Stomach (tissue), 9 donors: ENCODE data around the gene CHST12. TPM values are rescaled to one million over a fixed set of nuclear protein-coding genes. Genes with fewer than 3 reads are reported as not detected.
"Not testable (repeated sequence)": the region's sequence is repeated elsewhere in the genome, so short reads cannot be mapped to it uniquely, and the experiment has no call there.

ENCODE experiments used
- DNase-seq, 2 donors: peaks; one replicate each; pipeline versions ENCODE4 v3.0.0 to v3.0.0-alpha.2; 2013 to 2019
- H3K27ac ChIP-seq, 5 donors: fragments of 200-600 bp in 4 of 5; sonication (generic) in 4 of 5; one replicate each; pipeline ENCODE4 v1.5.1; 2013 to 2019; ENCODE audit warnings: mild to moderate bottlenecking in 1 of 5, moderate library complexity in 1 of 5
- H3K27me3 ChIP-seq, 3 donors: fragments of 200-600 bp; sonication (generic); one replicate each; pipeline ENCODE4 v1.5.1; 2017 to 2019; ENCODE audit warnings: mixed run types in 1 of 3
- H3K36me3 ChIP-seq, 4 donors: fragments of 200-600 bp; sonication (generic); 1 replicate in 3 of 4; 2 replicates in 1 of 4; pipeline ENCODE4 v1.5.1; 2016 to 2019
- H3K4me1 ChIP-seq, 4 donors: fragments of 200-600 bp; sonication (generic); one replicate each; pipeline ENCODE4 v1.5.1; 2016 to 2019
- H3K4me3 ChIP-seq, 4 donors: fragments of 200-600 bp; sonication (generic) in 3 of 4; one replicate each; pipeline ENCODE4 v1.5.1; 2016 to 2019; ENCODE audit warnings: mild to moderate bottlenecking in 1 of 4
- H3K9me3 ChIP-seq, 4 donors: fragments of 200-600 bp; sonication (generic); one replicate each; pipeline ENCODE4 v1.5.1; 2016 to 2019
- CTCF ChIP-seq, 7 experiments: fragments of 450-650 bp in 4 of 7; fragments of 200-600 bp in 3 of 7; sonication (generic) in 3 of 7; IDR thresholded peaks; one replicate each; pipeline ENCODE4 v1.5.1; 2016 to 2019; ENCODE audit warnings: antibody characterized with exemption in 7 of 7, control low read depth in 2 of 7, mild to moderate bottlenecking in 1 of 7
- EP300 ChIP-seq: sonication (generic); formaldehyde crosslinking; IDR thresholded peaks from one replicate; pipeline ENCODE4 v1.6.1; 2017; ENCODE audit warnings: antibody characterized with exemption
- POLR2A ChIP-seq, 4 donors: fragments of 450-650 bp; IDR thresholded peaks; one replicate each; pipeline ENCODE4 v1.6.1; 2016; ENCODE audit warnings: antibody characterized with exemption in 4 of 4, control low read depth in 2 of 4, mild to moderate bottlenecking in 1 of 4, moderate library complexity in 1 of 4
- POLR2AphosphoS5 ChIP-seq, 3 donors: sonication (generic); formaldehyde crosslinking; IDR thresholded peaks; one replicate each; pipeline ENCODE4 v1.6.1; 2016; ENCODE audit warnings: antibody characterized with exemption in 3 of 3
- WGBS, 5 donors: extraction: QIAGEN DNeasy Blood & Tissue Kit in 3 of 5; methylation state at CpG; one replicate each; pipeline versions ENCODE4 v1.1.5 to v1.1.7; 2013 to 2018; 5-methylcytosine and 5-hydroxymethylcytosine counted together
- intact Hi-C: fragments of 100-400 bp; cut with DNase I; formaldehyde crosslinking; loops from one replicate; pipeline ENCODE4 v1.15.1; 2023; ENCODE audit warnings: low total_unique reads
- polyA plus RNA-seq, 3 donors: library from polyadenylated mRNA; stranded (reverse); fragments of 200-250 nt; gene quantifications; one replicate each; pipeline ENCODE4 v1.2.3, GENCODE V29; 2013
- total RNA-seq, 5 donors: library from RNA; depleted of rRNA; stranded (reverse); fragments of >200 nt; gene quantifications; one replicate each; pipeline versions ENCODE4 v1.1.0 to v1.2.3, GENCODE V29; 2014 to 2016
- donor health status: healthy with polysubstance abuse.
- donor health status: Bipolar disorder and iron deficiency.
- donor health status: healthy.

Gene CHST12
- total and polyA plus RNA-seq, 8 donors: 1.7 to 23.0 (median 6.3) TPM

- Histone ChIP-seq H3K27ac (no peak overlapping the region), H3K4me1 (peaks cover 0 to 4% (median 2%) of the 10 kb centered on the region in 4 donors), H3K27me3 (no peaks in the 10 kb centered on the region), H3K9me3 (no peaks in the 10 kb centered on the region), H3K4me3 (no peak overlapping the region), H3K36me3 (peaks cover 0 to 6% (median 3%) of the 10 kb centered on the region in 4 donors)
- 88 to 97% (median 90%) methylated on average over 18 to 31 of the region's 31 CpGs for WGBS, 5 donors
- intact Hi-C loops: no loop called here
- TF ChIP-seq POLR2AphosphoS5 (IDR thresholded peaks at IDR 0.05): peak in 1 of 3 donors; percentile 11
- no peak for TF ChIP-seq CTCF (IDR thresholded peaks at IDR 0.05)
- DNase-seq: no peak
Measured at GRCh38 chr7:2387897-2388636, 15.3 kb upstream of the CHST12 start.

DNA sequence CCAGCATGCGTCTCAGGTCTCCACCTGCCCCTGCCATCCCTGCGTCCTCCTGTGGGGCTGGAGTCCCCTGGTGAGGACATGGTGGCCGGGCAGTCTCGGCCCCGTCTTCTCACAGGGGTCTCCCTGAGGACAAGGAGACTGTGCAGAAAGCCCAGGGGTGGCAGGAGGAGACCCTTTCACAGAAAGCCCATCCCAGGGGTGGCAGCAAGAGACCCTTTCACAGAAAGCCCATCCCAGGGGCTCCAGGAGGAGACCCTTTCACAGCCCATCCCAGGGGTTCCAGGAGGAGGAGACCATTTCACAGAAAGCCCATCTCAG lies 14.8 kb upstream of the CHST12 start:
- no peak overlapping the region for H3K4me3 ChIP-seq
- DNase-seq: no peak
- WGBS, 5 donors: 86 to 100% (median 94%) methylated on average over 5 of the region's 5 CpGs
- no peak overlapping the region for H3K27ac ChIP-seq
- TF ChIP-seq EP300 (no peak), POLR2A (IDR thresholded peaks at IDR 0.05) (no peak), POLR2AphosphoS5 (IDR thresholded peaks at IDR 0.05) (no peak), CTCF (IDR thresholded peaks at IDR 0.05) (no peak)
- intact Hi-C loops: no loop called here
- H3K4me1 ChIP-seq: peaks cover 0 to 4% (median 3%) of the 10 kb centered on the region in 4 donors
- H3K9me3 ChIP-seq: no peaks in the 10 kb centered on the region
- H3K36me3 ChIP-seq: peaks cover 0 to 1% (median 0%) of the 10 kb centered on the region in 4 donors
- no peaks in the 10 kb centered on the region for H3K27me3 ChIP-seq

DNA sequence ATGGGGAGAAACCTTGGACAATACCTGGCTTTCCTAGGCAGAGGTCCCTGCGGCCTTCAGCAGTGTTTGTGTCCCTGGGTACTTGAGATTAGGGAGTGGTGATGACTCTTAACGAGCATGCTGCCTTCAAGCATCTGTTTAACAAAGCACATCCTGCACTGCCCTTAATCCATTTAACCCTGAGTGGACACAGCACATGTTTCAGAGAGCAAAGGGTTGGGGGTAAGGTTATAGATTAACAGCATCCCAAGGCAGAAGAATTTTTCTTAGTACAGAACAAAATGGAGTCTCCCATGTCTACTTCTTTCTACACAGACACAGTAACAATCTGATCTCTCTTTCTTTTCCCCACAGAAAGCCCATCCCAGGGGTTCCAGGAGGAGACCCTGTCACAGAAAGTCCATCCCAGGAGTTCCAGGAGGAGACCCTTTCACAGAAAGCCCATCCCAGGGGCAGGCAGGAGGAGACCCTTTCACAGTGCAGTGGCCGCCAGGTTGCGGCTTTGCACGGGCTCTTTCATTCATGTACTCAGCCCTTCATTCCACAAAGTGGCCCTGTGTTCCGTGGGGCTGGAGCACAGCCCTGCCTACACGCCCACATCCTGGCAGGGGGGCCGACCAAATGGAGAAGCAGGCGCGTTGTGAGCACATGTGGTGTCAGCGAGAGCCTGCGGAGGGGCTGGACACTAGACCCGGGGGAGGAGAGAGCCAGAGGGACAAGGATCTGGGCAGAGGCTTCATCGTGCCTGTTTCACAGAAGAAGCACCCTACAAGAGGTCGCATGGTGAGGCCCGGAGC lies 13.2 kb upstream of the CHST12 start:
- H3K4me1 ChIP-seq, H3K36me3 ChIP-seq, H3K9me3 ChIP-seq, H3K27me3 ChIP-seq, H3K27ac ChIP-seq, H3K4me3 ChIP-seq, intact Hi-C loops: not testable (repeated sequence)
- 42 to 65% (median 57%) methylated on average over 15 to 16 of the region's 16 CpGs for WGBS, 5 donors
- DNase-seq: peak in 1 of 2 donors; percentile 57

DNA sequence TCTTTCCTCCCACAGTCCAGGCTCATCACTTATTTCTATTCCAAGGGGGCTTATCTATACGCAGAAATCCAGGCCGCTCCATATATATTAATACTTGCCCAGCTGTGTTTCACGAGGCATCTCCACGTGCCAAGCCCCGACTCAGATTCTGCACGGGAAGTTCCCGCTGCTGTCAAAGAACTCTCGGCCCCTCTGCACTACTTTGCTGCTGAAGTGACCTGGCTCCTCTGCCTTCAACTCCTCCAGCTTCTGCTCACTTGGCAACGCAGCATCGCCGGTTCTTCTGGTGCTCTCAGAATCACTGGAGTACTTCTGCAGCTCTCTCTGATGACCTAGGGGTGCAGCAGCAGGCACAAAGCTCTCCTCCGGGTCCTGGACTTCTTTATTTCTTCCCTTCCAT lies 9.7 kb upstream of the CHST12 start:
- no peak for DNase-seq
- Histone ChIP-seq H3K4me3 (no peak overlapping the region), H3K9me3 (no peaks in the 10 kb centered on the region), H3K27me3 (no peaks in the 10 kb centered on the region), H3K36me3 (no peaks in the 10 kb centered on the region), H3K27ac (no peak overlapping the region), H3K4me1 (peaks cover 0 to 5% (median 4%) of the 10 kb centered on the region in 4 donors)
- intact Hi-C loops: no loop called here
- TF ChIP-seq POLR2A (IDR thresholded peaks at IDR 0.05) (no peak), EP300 (no peak), POLR2AphosphoS5 (IDR thresholded peaks at IDR 0.05) (no peak), CTCF (IDR thresholded peaks at IDR 0.05) (no peak)
- 63 to 75% (median 68%) methylated on average over 12 of the region's 12 CpGs for WGBS, 5 donors
